CD4-positive, alpha-beta T cell treated with Interleukin-10 for 1 hour (primary cell): ENCODE data around the gene SELENBP1.
"Not testable (repeated sequence)": the region's sequence is repeated elsewhere in the genome, so short reads cannot be mapped to it uniquely, and the experiment has no call there.

Source experiments
- DNase-seq: peaks from one replicate; pipeline ENCODE4 v3.0.0-alpha.2; 2020

The SELENBP1 gene

GRCh38 chr1:151377150-151377884 is 4.8 kb upstream of the SELENBP1 start:
- DNase-seq: no peak

- no peak for DNase-seq
These were observed 691 bp upstream of the SELENBP1 start for GRCh38 chr1:151373196-151373595.

GRCh38 chr1:151371370-151372057 is 991 bp downstream of the SELENBP1 start:
- no peak for DNase-seq

- no peak for DNase-seq
These were observed 2.1 kb downstream of the SELENBP1 start for GRCh38 chr1:151370211-151370911.

- no peak for DNase-seq
These were observed 2.9 kb downstream of the SELENBP1 start for GRCh38 chr1:151369621-151370048.

GRCh38 chr1:151369302-151369610 is 3.2 kb downstream of the SELENBP1 start:
- DNase-seq: no peak

GRCh38 chr1:151368393-151369301 is 3.9 kb downstream of the SELENBP1 start:
- no peak for DNase-seq

GRCh38 chr1:151367658-151368392 is 4.7 kb downstream of the SELENBP1 start:
- no peak for DNase-seq

- DNase-seq: no peak
These were observed 7.5 kb downstream of the SELENBP1 start for GRCh38 chr1:151364996-151365395.

GRCh38 chr1:151362308-151363155 is 10.0 kb downstream of the SELENBP1 start:
- DNase-seq: no peak

- no peak for DNase-seq
These were observed 10.6 kb downstream of the SELENBP1 start for GRCh38 chr1:151361883-151362282.

- DNase-seq: no peak
These were observed 15.8 kb downstream of the SELENBP1 start for GRCh38 chr1:151356696-151357095.

- DNase-seq: no peak
These were observed 20.3 kb downstream of the SELENBP1 start for GRCh38 chr1:151352021-151352718.

GRCh38 chr1:151350323-151350722 is 22.2 kb downstream of the SELENBP1 start:
- DNase-seq: not testable (repeated sequence)

GRCh38 chr1:151347523-151348246 is 24.8 kb downstream of the SELENBP1 start:
- DNase-seq: no peak

- peak; percentile 99 for DNase-seq
These were observed 25.6 kb downstream of the SELENBP1 start, which contains the start of gene RFX5 for GRCh38 chr1:151346769-151347522. Gene RFX5, minus strand, starts transcription at chr1:151347252. Its CDS starts 932 bp downstream, at chr1:151346320.

- peak; percentile 29 for DNase-seq
These were observed 26.3 kb downstream of the SELENBP1 start for GRCh38 chr1:151346082-151346768.

GRCh38 chr1:151344291-151344690 is 28.2 kb downstream of the SELENBP1 start:
- no peak for DNase-seq
